Activated B cell treated with CpG ODN at 0.5 μM for 24 hours (primary cell): ENCODE data around the gene ZCCHC2. TPM values are rescaled to one million over a fixed set of nuclear protein-coding genes. Genes with fewer than 3 reads are reported as not detected.

Experiments used
- ATAC-seq: fragments of 200-7000 bp; cut with Tn5 transposase; one replicate; pipeline ENCODE4 v1.10.0; 2021; ENCODE audit warnings: low read depth, mild to moderate bottlenecking, moderate library complexity
- CTCF ChIA-PET: fragments of 350-600 bp; sonication (Branson Sonifier 250); formaldehyde crosslinking; loops from one replicate; lab custom pipeline; 2021; ENCODE audit warnings: antibody characterized with exemption; lab: Charles Lee
- POLR2A ChIA-PET: fragments of 350-600 bp; sonication (Branson Sonifier 250); formaldehyde crosslinking; loops from one replicate; lab custom pipeline; 2021; ENCODE audit warnings: antibody characterized with exemption; lab: Charles Lee
- DNase-seq: peaks from one replicate; pipeline ENCODE4 v3.0.0; 2022
- H3K27ac Mint-ChIP-seq: one replicate; pipeline ENCODE4 v1.8.0; 2020; ENCODE audit warnings: mixed read lengths
- H3K27me3 Mint-ChIP-seq: one replicate; pipeline ENCODE4 v1.8.0; 2021; ENCODE audit warnings: mixed read lengths
- H3K36me3 Mint-ChIP-seq: one replicate; pipeline ENCODE4 v1.8.0; 2021; ENCODE audit warnings: low read depth, mixed read lengths
- H3K4me1 Mint-ChIP-seq: one replicate; pipeline ENCODE4 v1.8.0; 2021; ENCODE audit warnings: mixed read lengths
- H3K4me3 Mint-ChIP-seq: one replicate; pipeline ENCODE4 v1.8.0; 2020; ENCODE audit warnings: mild to moderate bottlenecking, mixed read lengths
- H3K9me3 Mint-ChIP-seq: one replicate; pipeline ENCODE4 v1.8.0; 2020; ENCODE audit warnings: mixed read lengths
- CTCF ChIP-seq: fragments of 200-600 bp; IDR thresholded peaks from one replicate; pipeline ENCODE4 v1.8.0; 2022; ENCODE audit warnings: antibody characterized with exemption, mild to moderate bottlenecking
- intact Hi-C: fragments of 100-400 bp; cut with micrococcal nuclease; formaldehyde crosslinking; loops from one replicate; pipeline ENCODE4 v1.15.1; 2024
- total RNA-seq: library from RNA; stranded (reverse); gene quantifications from 2 replicates; pipeline ENCODE4 v1.2.3, GENCODE V29; 2022

ZCCHC2 gene
- total RNA-seq, 1 donor from 2014 or later = 29.4 TPM

- ATAC-seq (no peak), DNase-seq (no peak)
- Mint-ChIP-seq H3K27ac (no peak overlapping the region), H3K36me3 (no peaks in the 10 kb centered on the region), H3K4me1 (peaks cover 10% of the 10 kb centered on the region), H3K4me3 (no peak overlapping the region), H3K27me3 (peaks cover 21% of the 10 kb centered on the region), H3K9me3 (no peaks in the 10 kb centered on the region)
- CTCF ChIA-PET = no interaction called here
- intact Hi-C loops = no loop called here
- POLR2A ChIA-PET = no interaction called here
- no peak for TF ChIP-seq CTCF
Measured at GRCh38 chr18:62612289-62612645, 89.4 kb downstream of the ZCCHC2 start.

GRCh38 chr18:62612776-62613175 is 90.0 kb downstream of the ZCCHC2 start:
- ATAC-seq = no peak
- no peak for TF ChIP-seq CTCF
- DNase-seq = no peak
- Mint-ChIP-seq H3K4me3 (no peak overlapping the region), H3K27ac (no peak overlapping the region), H3K4me1 (peaks cover 10% of the 10 kb centered on the region), H3K27me3 (peaks cover 22% of the 10 kb centered on the region), H3K36me3 (no peaks in the 10 kb centered on the region), H3K9me3 (no peaks in the 10 kb centered on the region)
- ChIA-PET POLR2A (no interaction called here), CTCF (no interaction called here)
- intact Hi-C loops = no loop called here

- DNase-seq = no peak
- H3K27ac Mint-ChIP-seq = no peak overlapping the region
- TF ChIP-seq CTCF = no peak
- POLR2A ChIA-PET = interaction anchor here (0.6 kb wide), 1 partner anchor 557 kb away, joined by 3 read pairs; no protein-coding TSS in a partner anchor
- peaks cover 22% of the 10 kb centered on the region for H3K27me3 Mint-ChIP-seq
- H3K4me3 Mint-ChIP-seq = no peak overlapping the region
- no peak for ATAC-seq
- CTCF ChIA-PET = no interaction called here
- no peaks in the 10 kb centered on the region for H3K9me3 Mint-ChIP-seq
- peaks cover 10% of the 10 kb centered on the region for H3K4me1 Mint-ChIP-seq
- no peaks in the 10 kb centered on the region for H3K36me3 Mint-ChIP-seq
- intact Hi-C loops = no loop called here
Measured at GRCh38 chr18:62614494-62614893, 91.7 kb downstream of the ZCCHC2 start.

- intact Hi-C loops = no loop called here
- H3K4me1 Mint-ChIP-seq = peaks cover 10% of the 10 kb centered on the region
- no peak for TF ChIP-seq CTCF
- H3K36me3 Mint-ChIP-seq = no peaks in the 10 kb centered on the region
- no peak for ATAC-seq
- CTCF ChIA-PET = no interaction called here
- H3K27ac Mint-ChIP-seq = no peak overlapping the region
- peaks cover 22% of the 10 kb centered on the region for H3K27me3 Mint-ChIP-seq
- POLR2A ChIA-PET = no interaction called here
- no peak for DNase-seq
- no peak overlapping the region for H3K4me3 Mint-ChIP-seq
- H3K9me3 Mint-ChIP-seq = no peaks in the 10 kb centered on the region
Measured at GRCh38 chr18:62616331-62616805, 93.5 kb downstream of the ZCCHC2 start.

- H3K4me1 Mint-ChIP-seq = peaks cover 5% of the 10 kb centered on the region
- no peak for TF ChIP-seq CTCF
- peaks cover 17% of the 10 kb centered on the region for H3K27me3 Mint-ChIP-seq
- no peak overlapping the region for H3K27ac Mint-ChIP-seq
- ATAC-seq = no peak
- H3K9me3 Mint-ChIP-seq = no peaks in the 10 kb centered on the region
- intact Hi-C loops = no loop called here
- no peaks in the 10 kb centered on the region for H3K36me3 Mint-ChIP-seq
- CTCF ChIA-PET = no interaction called here
- no peak overlapping the region for H3K4me3 Mint-ChIP-seq
- POLR2A ChIA-PET = no interaction called here
- no peak for DNase-seq
Measured at GRCh38 chr18:62617793-62618591, 95.2 kb downstream of the ZCCHC2 start.
